Naive thymus-derived CD8-positive, alpha-beta T cell (primary cell): ENCODE results near the gene APEH. TPM values are rescaled to one million over a fixed set of nuclear protein-coding genes. Genes with fewer than 3 reads are reported as not detected.
A peak's percentile ranks its signal among the peaks of the same experiment; 100 is the strongest.

ENCODE experiments used
- ATAC-seq, 2 donors: fragments of 150-1000 bp; cut with Tn5 transposase in 1 of 2; sonication (Bioruptor Pico), chemical (Tn5 transposase) in 1 of 2; 1 replicate in 1 of 2; 2 replicates in 1 of 2; pipeline ENCODE4 v1.10.0; 2021; ENCODE audit warnings: mild to moderate bottlenecking in 2 of 2, moderate library complexity in 2 of 2
- POLR2A ChIA-PET: fragments of 350-600 bp; sonication (Branson Sonifier 250); formaldehyde crosslinking; loops from one replicate; lab custom pipeline; 2021; ENCODE audit warnings: antibody characterized with exemption; lab: Charles Lee
- DNase-seq, 10 donors: peaks; one replicate each; pipeline versions ENCODE4 v3.0.0 to v3.0.0-alpha.2; 2020 to 2022
- H3K27ac Mint-ChIP-seq, 10 donors: one replicate each; pipeline ENCODE4 v1.8.0; 2020 to 2022; ENCODE audit warnings: mild to moderate bottlenecking in 10 of 10, mixed read lengths in 10 of 10, moderate library complexity in 4 of 10, inconsistent platforms in 1 of 10
- H3K27me3 Mint-ChIP-seq, 5 donors: one replicate each; pipeline ENCODE4 v1.8.0; 2021 to 2022; ENCODE audit warnings: mixed read lengths in 5 of 5
- H3K36me3 Mint-ChIP-seq, 3 donors: one replicate each; pipeline ENCODE4 v1.8.0; 2020 to 2022; ENCODE audit warnings: mixed read lengths in 3 of 3, mild to moderate bottlenecking in 2 of 3, inconsistent platforms in 1 of 3
- H3K4me1 Mint-ChIP-seq, 4 donors: one replicate each; pipeline ENCODE4 v1.8.0; 2021 to 2022; ENCODE audit warnings: mixed read lengths in 4 of 4
- H3K4me3 Mint-ChIP-seq, 10 donors: one replicate each; pipeline ENCODE4 v1.8.0; 2020 to 2022; ENCODE audit warnings: mild to moderate bottlenecking in 10 of 10, mixed read lengths in 10 of 10, moderate library complexity in 6 of 10, inconsistent platforms in 1 of 10
- H3K9me3 Mint-ChIP-seq, 9 donors: one replicate each; pipeline ENCODE4 v1.8.0; 2020 to 2022; ENCODE audit warnings: mixed read lengths in 9 of 9, mild to moderate bottlenecking in 3 of 9, inconsistent platforms in 1 of 9, moderate library complexity in 1 of 9
- polyA plus RNA-seq, 3 donors: library from polyadenylated mRNA; unstranded; fragments of 300-500 nt; fragmentation: Illumina TruSeq; gene quantifications; one replicate each; pipeline ENCODE4 v1.2.3, GENCODE V29; 2021
- total RNA-seq, 8 experiments: library from RNA in 2 of 8; stranded (reverse) in 2 of 8; gene quantifications; one replicate each; pipeline ENCODE4 v1.2.3 and lab custom pipeline; 2021 to 2026

The APEH gene
- total RNA-seq: 100 to 1,000 TPM; 137 to 139 TPM
- 100 to 1,000 TPM; 105 to 131 (median 114) TPM for polyA plus RNA-seq
- total RNA-seq (lab: John Stamatoyannopoulos, UW): 71.4 to 162 (median 126) reads per million in 6 experiments

DNA sequence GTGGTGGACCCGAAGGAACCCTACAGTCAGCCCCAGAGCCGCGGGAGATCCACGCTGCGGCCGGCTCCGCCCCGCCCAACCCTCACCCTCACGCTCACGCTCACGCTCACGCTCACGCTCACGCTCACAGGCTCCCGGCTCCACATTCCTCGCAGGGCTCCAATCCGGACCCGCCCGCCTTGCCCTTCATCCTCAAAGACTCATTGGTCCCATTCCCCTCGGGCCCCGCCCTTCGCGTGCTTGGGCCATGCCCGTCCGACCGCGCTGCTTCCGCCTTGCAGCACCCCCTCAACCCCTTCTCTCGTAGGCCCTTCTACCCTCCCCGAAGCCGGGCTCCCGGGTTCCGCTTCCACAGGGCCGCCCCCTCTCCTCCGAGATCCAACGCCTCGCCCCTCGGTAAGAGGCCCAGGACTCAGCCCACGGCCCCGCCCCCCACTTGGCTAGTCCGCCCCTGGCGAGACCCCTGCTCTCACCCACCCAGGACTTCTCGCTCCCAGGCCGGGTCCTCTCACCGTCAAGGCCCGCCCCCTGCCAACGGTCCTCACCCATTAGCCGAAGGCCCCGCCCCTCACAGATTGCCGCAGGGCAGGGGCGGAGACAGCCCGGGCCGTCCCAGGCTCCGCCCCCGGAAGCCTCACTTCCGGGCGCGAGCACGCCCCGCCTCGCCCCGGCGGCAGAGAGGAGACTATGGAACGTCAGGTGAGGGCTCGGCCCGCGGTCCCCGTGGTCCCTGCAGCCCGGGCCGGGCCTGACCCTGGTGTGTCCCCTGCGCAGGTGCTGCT, at the start of gene APEH:
Gene APEH (plus strand): TSS at position 637 of the 782 bp plus-strand sequence. CDS start 51 bp downstream, at position 688.
- Mint-ChIP-seq H3K27ac (peak within 1 kb of the TSS; percentile 92 to 99 (median 98)), H3K9me3 (no peaks in the 10 kb centered on the region), H3K4me3 (peak within 1 kb of the TSS; percentile 91 to 98 (median 96)), H3K4me1 (peaks cover 17 to 51% (median 43%) of the 10 kb centered on the region in 4 donors), H3K27me3 (no peaks in the 10 kb centered on the region), H3K36me3 (peaks cover 0 to 22% (median 0%) of the 10 kb centered on the region in 3 donors)
- DNase-seq (peak; percentile 94 to 99 (median 97)), ATAC-seq (peak; percentile 83 to 85)
- POLR2A ChIA-PET: interaction anchor here (0.8 to 1.4 kb wide), 9 partner anchors 16 to 204 kb away, joined by 3 to 24 read pairs (median 3); partner anchors contain the start of genes AMIGO3, BSN, DAG1 and IP6K1

DNA sequence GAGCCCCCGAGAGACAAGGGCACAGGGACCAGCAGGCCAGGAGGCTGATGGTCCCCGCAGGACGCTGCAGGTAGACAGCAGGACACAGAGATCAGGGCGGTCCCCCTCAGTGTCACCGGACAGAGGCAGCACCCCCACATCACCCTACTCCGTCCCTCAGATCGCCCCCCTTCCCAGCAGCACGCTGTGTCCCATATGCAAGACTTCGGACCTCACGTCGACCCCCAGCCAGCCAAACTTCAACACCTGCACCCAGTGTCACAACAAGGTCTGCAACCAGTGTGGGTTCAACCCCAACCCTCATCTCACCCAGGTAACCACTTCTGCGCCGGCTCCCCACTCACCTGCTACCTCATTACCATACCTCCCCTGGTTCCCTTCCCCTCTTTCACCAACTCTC, 49.1 kb upstream of the APEH start:
- Mint-ChIP-seq H3K4me3 (no peak overlapping the region), H3K9me3 (no peaks in the 10 kb centered on the region), H3K27me3 (peaks cover 0 to under 1% (median 0%) of the 10 kb centered on the region in 5 donors), H3K27ac (peak overlapping the region in 1 of 10 donors; percentile 10), H3K4me1 (peaks cover 0 to 6% (median 0%) of the 10 kb centered on the region in 4 donors), H3K36me3 (peaks cover 0 to 2% (median 0%) of the 10 kb centered on the region in 3 donors)
- ATAC-seq (no peak), DNase-seq (no peak)
- POLR2A ChIA-PET: interaction anchor here (0.6 kb wide), 1 partner anchor 225 kb away, joined by 3 read pairs; no protein-coding TSS in a partner anchor

DNA sequence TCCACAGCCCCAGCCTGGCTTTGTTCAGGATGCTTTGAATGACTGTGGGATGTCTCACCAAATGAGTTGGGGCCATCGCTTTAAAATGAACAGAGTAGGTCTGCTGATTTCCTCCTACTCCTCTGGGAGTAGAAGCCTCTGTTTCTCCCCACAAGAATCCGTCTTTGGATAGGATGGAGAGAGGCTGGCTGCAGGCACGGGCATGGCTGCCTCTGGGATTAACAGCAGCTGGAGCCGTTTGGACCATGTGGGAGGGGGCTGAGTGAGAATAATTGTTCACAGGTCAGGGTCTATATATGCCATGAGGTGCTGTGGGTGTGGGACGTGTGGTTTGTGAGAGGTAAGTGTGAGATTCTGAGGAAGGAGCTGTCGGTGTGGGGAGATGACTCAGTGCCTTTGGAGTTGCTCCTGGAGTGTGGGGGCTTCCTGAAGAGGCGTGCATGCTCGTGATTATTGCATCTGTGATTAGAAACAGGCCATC, 48.0 kb upstream of the APEH start:
- Mint-ChIP-seq H3K9me3 (no peaks in the 10 kb centered on the region), H3K27me3 (peaks cover 0 to 10% (median 3%) of the 10 kb centered on the region in 5 donors), H3K27ac (no peak overlapping the region), H3K36me3 (peaks cover 0 to 2% (median 0%) of the 10 kb centered on the region in 3 donors), H3K4me1 (peaks cover 0 to 5% (median 0%) of the 10 kb centered on the region in 4 donors), H3K4me3 (no peak overlapping the region)
- no peak for DNase-seq
- POLR2A ChIA-PET: no interaction called here
- no peak for ATAC-seq

DNA sequence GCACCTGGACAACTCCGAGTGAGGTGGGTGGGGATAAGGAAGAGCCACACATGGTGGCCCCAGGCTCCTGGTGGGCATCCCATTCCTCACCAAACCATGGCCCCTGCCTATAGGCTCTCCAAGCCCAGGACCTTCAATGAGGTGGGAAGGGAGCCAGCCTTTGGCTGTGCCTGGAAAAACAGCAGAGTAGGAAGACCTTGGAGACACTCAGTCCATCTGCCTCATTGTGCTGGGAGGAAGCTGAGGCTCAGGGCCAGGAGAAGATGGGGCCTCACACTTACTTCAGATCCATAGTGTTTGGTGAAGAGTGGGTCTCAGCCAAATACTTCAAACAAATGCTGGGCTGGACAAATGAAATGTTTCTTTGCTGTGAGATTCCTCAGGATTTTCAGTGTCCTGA, 47.4 kb upstream of the APEH start:
- Mint-ChIP-seq H3K4me1 (peaks cover 0 to 4% (median 0%) of the 10 kb centered on the region in 4 donors), H3K36me3 (peaks cover 0 to 3% (median 0%) of the 10 kb centered on the region in 3 donors), H3K27me3 (peaks cover 0 to 10% (median 4%) of the 10 kb centered on the region in 5 donors), H3K27ac (no peak overlapping the region), H3K4me3 (no peak overlapping the region), H3K9me3 (peaks cover 0 to 4% (median 0%) of the 10 kb centered on the region in 9 donors)
- DNase-seq (no peak), ATAC-seq (no peak)
- POLR2A ChIA-PET: no interaction called here

DNA sequence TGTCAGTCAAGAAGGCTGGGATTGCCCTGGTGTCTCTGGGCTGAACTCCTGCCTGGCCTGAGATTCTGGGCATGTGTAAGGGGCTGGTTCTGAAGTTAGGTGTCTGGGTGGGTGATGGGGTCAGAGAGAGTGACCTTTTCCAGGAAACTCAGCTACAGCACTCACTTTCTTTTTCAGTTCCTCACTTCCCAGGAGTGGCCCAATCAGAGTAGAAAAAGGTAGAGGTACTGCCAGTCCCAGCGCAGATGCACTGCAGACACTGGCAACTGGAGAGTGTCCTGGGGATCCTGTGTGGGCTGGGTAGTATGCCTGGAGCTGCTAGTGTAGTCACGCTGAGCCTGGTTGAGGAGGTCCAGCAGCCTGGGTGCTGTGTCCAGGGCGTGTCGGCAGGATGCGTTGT, 46.5 kb upstream of the APEH start:
- Mint-ChIP-seq H3K9me3 (peaks cover 0 to 4% (median 0%) of the 10 kb centered on the region in 9 donors), H3K27me3 (peaks cover 0 to 10% (median 5%) of the 10 kb centered on the region in 5 donors), H3K4me3 (no peak overlapping the region), H3K27ac (no peak overlapping the region), H3K36me3 (peaks cover 0 to 3% (median 0%) of the 10 kb centered on the region in 3 donors), H3K4me1 (peaks cover 0 to 1% (median 0%) of the 10 kb centered on the region in 4 donors)
- POLR2A ChIA-PET: no interaction called here
- ATAC-seq: no peak
- DNase-seq: no peak

DNA sequence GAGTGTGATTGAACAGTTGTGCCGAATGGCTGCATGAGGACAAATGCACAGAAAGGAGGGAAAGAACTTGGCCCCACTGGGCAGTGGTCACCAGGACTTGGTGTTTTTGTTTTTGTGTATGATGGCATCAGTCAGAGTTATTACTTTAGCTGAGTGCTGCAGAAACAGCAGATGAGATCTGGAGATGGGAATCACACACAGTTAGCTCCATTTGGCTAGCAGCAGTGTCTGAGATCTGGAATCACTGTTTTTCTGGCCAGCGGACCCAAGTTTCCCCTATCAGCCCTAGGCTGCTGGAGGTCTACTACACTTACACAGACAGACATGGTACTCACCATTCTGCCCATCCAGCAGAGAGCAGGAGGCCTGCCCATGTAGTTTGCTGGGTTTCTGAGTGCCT, 45.9 kb upstream of the APEH start:
- no peak overlapping the region for H3K27ac Mint-ChIP-seq

DNA sequence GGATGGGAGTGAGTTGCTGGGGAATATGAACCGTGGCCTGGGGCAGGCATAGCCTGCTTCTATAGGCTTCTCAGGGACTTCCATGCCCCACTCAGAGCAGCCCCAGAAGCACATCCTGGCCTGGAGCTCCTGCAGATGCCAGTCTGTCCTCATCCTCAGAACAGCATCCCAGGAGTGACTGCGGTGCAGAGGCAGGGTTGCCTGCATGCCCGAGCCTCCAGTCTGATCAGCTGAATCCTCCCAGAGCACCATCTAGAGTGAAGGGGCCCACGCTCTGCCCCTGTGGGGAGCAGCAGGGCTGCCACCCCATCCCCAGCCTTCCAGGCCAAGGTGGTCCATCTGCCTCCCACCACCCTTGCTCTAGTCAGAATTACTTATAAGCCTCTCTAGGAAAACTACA, 44.7 kb upstream of the APEH start:
- Mint-ChIP-seq H3K4me1 (peaks cover 0 to 1% (median 0%) of the 10 kb centered on the region in 4 donors), H3K27me3 (peaks cover 0 to 10% (median 5%) of the 10 kb centered on the region in 5 donors), H3K27ac (no peak overlapping the region), H3K36me3 (peaks cover 0 to 3% (median 0%) of the 10 kb centered on the region in 3 donors), H3K4me3 (no peak overlapping the region), H3K9me3 (peaks cover 0 to 4% (median 0%) of the 10 kb centered on the region in 9 donors)
- POLR2A ChIA-PET: no interaction called here
- DNase-seq: no peak
- ATAC-seq: no peak

More for the DNA sequence above, 45.9 kb upstream of the APEH start:
- POLR2A ChIA-PET: no interaction called here
- Mint-ChIP-seq H3K27me3 (peaks cover 0 to 10% (median 5%) of the 10 kb centered on the region in 5 donors), H3K36me3 (peaks cover 0 to 3% (median 0%) of the 10 kb centered on the region in 3 donors), H3K4me3 (no peak overlapping the region), H3K9me3 (peaks cover 0 to 4% (median 0%) of the 10 kb centered on the region in 9 donors), H3K4me1 (peaks cover 0 to 1% (median 0%) of the 10 kb centered on the region in 4 donors)
- DNase-seq (no peak), ATAC-seq (no peak)

DNA sequence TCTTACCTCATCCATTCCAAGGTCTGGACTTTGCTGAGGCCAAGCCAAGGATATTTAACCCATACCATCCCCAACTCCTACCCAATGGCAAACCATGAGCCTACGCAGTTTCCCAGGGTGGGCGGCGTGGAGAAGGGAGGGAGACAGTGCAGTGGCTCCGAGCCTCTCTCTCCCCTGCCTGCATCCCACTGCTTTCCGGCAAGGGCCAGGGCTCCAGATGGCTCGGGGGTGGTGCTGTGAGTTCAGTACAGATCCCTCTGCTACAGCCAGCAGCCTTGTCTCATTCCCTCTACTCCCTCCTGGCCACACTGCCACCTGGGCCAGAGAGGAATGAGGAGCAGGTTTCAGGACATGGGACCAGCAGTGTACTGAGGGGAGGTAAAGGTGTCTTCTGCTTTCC, 44.3 kb upstream of the APEH start:
- DNase-seq (no peak), ATAC-seq (no peak)
- Mint-ChIP-seq H3K27me3 (peaks cover 0 to 10% (median 5%) of the 10 kb centered on the region in 5 donors), H3K4me3 (no peak overlapping the region), H3K27ac (no peak overlapping the region), H3K4me1 (peaks cover 0 to 1% (median 0%) of the 10 kb centered on the region in 4 donors), H3K9me3 (peaks cover 0 to 4% (median 0%) of the 10 kb centered on the region in 9 donors), H3K36me3 (peaks cover 0 to 3% (median 0%) of the 10 kb centered on the region in 3 donors)
- POLR2A ChIA-PET: no interaction called here

DNA sequence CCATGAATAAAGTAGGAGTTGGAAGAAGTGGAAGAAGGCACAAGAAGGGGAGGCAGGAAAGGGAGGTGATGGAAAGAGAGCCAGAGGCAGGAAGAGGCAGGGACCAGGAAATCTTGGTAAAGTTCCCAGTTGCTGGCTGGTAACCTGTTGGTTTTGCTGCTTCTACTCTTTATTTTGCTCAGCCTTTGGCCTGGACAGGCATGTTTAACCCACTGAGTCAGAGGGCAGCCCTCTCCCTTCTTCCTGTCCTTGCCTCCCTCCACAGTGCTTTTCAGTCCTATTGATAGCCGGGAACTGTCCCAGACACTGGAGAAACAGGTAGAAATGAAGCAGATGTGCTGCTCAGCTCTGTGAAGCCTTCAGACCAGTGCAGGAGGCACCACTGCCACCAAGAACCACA, 43.4 kb upstream of the APEH start:
- Mint-ChIP-seq H3K27me3 (peaks cover 0 to 10% (median 5%) of the 10 kb centered on the region in 5 donors), H3K36me3 (peaks cover 0 to 2% (median 0%) of the 10 kb centered on the region in 3 donors), H3K27ac (peak overlapping the region in 1 of 10 donors; percentile 61), H3K9me3 (peaks cover 0 to 4% (median 0%) of the 10 kb centered on the region in 9 donors), H3K4me3 (no peak overlapping the region), H3K4me1 (peaks cover 0 to 1% (median 0%) of the 10 kb centered on the region in 4 donors)
- POLR2A ChIA-PET: no interaction called here
- no peak for ATAC-seq
- DNase-seq: no peak

DNA sequence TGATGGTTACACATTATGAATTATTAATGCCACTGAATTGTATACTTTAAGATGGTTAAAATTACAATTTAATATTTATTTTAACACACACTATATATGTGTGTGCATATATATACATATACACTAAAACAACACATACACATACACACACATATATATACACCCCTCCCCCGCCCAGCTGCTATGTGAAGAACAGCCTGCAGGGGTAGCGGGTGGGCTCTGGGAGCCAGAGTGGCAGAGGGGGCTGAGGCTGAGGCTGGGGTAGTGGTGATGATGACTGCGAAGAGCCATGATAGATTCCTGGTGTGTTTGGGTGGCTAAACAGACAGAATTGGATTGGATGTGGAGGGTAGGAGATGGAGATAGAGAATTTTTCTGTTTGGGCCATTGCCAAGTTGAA, 39.4 kb upstream of the APEH start:
- Mint-ChIP-seq H3K27ac (peak overlapping the region in 1 of 10 donors; percentile 62), H3K27me3 (peaks cover 0 to 10% (median 5%) of the 10 kb centered on the region in 5 donors), H3K4me3 (no peak overlapping the region), H3K36me3 (peaks cover 0 to 2% (median 0%) of the 10 kb centered on the region in 3 donors), H3K4me1 (peaks cover 0 to 1% (median 0%) of the 10 kb centered on the region in 4 donors), H3K9me3 (peaks cover 0 to 4% (median 0%) of the 10 kb centered on the region in 9 donors)
- POLR2A ChIA-PET: no interaction called here
- ATAC-seq (no peak), DNase-seq (no peak)

DNA sequence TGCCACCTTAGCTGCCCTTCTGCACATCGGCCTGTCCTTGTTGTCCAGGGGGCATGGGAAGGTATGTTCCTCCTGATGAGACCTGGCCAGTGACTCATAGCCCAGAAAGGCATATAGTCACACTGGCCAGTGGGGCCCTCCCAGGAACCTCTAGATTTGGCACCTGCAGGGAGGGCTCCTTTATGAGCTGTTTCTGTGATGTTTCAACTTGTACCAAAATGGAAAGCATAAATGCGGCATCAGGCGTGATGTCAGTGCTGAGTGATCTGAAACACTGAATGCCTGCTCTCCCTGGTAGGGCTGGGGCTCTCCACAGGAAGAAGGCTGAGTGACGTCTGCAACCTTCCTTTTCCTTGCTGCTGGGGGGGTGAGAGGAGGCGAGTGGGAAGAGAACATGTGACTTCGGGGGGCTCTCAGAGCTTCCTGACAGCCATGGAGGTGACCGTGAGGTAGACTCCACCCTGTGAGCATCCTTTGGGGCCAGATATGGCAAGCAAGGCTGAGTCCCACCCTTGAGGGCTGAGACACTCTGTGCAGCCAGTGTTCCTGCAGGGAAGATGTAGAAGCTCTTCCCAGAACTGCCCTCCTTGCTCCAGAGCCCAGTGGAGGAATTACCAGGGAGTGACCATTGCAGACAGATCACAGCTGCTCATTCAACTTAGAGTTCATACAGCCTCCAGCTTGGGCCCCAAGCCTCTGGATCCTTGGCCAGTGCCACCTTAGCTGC, 37.1 kb upstream of the APEH start:
- POLR2A ChIA-PET: no interaction called here
- Mint-ChIP-seq H3K27me3 (no peaks in the 10 kb centered on the region), H3K4me3 (no peak overlapping the region), H3K27ac (no peak overlapping the region), H3K4me1 (no peaks in the 10 kb centered on the region), H3K36me3 (no peaks in the 10 kb centered on the region), H3K9me3 (no peaks in the 10 kb centered on the region)
- ATAC-seq (no peak), DNase-seq (no peak)

DNA sequence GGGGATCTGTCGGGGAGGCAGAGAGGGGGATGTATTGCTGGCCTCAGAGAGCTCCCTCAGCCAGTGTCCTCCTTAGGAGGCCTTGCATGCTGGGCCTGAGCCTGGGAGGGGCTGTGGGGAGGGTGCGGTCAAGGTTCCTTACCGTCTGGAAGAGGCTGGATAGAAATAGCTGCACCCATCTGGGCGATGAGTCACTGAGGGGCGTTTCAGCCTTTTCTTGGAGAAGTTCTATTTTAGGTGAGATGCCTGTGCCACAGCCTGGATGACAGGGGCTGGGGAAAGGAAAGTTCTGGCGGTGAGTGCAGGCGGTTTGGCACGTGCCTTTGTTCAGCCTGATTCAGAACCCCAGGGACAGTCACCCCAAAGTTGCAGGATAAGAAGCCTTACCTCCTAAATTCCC, 35.7 kb upstream of the APEH start:
- H3K9me3 Mint-ChIP-seq: no peaks in the 10 kb centered on the region
- DNase-seq (no peak), ATAC-seq (no peak)
- no peaks in the 10 kb centered on the region for H3K36me3 Mint-ChIP-seq
- no peaks in the 10 kb centered on the region for H3K4me1 Mint-ChIP-seq
- H3K27ac Mint-ChIP-seq: no peak overlapping the region
- no peak overlapping the region for H3K4me3 Mint-ChIP-seq
- POLR2A ChIA-PET: no interaction called here
- no peaks in the 10 kb centered on the region for H3K27me3 Mint-ChIP-seq
